Activated CD4-positive, alpha-beta T cell treated with anti-CD3 and anti-CD28 coated beads, Interleukin-10, Interleukin-2, amounts not matched to agents 100 ng/mL and 50 ng/mL, durations not matched to agents 16 hours and 8 hours (primary cell): ENCODE measurements around the gene HOXA3.

Source experiments
- DNase-seq: peaks from one replicate; pipeline ENCODE4 v3.0.0-alpha.2; 2020

The HOXA3 gene

DNA sequence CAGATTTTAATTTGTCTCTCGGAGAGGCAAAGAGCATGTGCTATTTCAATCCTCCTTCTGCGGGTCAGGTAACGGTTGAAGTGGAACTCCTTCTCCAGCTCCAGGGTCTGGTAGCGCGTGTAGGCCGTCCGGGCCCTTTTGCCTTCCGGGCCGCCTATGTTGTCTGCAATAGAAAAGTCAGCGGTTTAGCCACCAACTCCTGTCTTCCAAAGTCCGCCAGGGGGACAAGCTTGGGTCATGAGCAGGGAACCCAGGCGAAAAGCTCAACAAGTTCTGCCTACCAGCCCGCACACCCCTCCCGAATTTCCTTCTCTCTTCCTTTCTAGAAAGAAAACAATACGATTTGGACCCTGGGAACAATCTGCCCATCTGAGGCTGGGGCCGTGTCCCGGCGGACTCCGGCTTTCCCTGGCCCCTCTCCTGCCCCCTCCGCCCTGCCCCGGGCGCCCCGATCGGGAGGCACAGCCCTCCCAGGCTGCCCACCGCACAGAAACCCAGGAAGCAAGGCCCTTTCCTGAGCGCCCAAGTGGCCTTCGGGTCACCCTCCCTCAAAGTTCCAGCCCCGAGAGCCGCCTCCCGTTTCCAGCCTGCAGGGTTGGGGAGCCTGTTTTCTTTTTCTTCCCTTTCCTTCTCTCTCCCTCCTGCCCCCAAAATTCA, 10.3 kb downstream of the HOXA3 start:
- DNase-seq, result no peak

DNA sequence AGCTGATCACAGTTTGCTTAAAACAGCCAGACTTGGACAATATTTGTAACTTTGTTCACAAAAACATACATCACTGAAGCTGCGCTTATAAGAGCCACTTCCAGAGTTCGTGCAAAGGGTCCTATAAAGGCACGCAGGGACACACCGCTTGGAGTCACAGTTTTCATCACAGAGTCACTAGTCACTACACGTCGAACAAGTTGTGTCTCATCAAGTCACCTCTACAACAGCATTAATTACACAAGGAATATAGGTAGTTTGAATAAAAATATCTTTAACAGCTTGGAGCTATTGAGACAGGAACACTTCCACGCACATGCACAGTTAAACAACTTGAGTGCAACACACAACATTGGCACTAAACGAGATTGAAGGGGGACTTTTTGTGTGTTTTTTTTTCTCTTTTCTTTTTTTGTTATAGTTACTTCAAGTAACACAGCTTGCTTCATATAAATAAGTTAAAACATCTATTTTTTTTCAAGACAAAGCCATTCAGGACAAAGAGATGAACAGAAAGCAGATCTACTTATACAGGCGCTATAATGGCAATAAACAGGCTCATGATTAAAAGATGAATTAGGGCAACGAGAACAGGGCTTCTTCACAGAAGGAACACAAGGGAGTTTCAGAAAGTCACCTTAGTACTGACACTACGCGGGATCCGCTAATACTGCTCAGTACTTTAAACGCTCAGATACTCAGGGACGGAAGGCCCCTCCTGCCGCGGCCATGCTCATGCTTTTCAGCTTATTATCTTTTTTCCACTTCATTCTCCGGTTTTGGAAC, 11.1 kb downstream of the HOXA3 start:
- DNase-seq, result no peak

DNA sequence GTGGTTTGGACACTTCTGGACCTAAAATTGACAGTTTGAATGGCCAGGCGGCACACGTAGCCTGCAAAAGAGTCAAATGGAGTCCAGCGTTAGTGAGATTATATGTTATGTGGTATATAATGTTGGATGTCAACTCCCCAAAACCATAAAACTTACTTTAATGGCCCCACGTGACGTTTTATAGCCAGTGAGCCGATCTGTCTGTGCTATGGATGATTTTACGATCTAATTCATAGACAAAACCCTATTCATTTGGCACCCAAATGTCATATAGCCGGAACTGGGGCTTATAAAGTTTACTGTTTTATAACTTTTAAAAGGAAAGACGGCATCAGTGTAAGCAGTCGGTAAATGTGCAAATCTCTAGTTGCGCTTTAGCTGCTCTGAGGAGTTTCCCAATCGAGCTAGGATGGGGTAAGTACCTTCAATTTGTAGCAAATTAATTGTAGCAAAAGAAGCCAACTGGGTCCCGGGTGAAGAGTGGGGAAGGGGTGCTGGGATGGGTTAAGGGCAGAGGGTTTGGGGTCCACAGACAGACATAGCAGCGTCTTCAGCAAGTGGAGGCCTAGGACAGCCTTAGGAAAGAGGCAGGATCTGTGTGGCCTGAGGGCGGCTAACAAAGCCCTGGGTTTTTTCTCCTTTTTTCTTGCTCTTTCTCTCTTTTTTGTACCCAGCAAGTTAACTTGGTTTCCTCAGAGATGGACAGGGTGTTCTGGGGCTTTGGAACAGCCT, 12.1 kb downstream of the HOXA3 start:
- DNase-seq, result no peak

DNA sequence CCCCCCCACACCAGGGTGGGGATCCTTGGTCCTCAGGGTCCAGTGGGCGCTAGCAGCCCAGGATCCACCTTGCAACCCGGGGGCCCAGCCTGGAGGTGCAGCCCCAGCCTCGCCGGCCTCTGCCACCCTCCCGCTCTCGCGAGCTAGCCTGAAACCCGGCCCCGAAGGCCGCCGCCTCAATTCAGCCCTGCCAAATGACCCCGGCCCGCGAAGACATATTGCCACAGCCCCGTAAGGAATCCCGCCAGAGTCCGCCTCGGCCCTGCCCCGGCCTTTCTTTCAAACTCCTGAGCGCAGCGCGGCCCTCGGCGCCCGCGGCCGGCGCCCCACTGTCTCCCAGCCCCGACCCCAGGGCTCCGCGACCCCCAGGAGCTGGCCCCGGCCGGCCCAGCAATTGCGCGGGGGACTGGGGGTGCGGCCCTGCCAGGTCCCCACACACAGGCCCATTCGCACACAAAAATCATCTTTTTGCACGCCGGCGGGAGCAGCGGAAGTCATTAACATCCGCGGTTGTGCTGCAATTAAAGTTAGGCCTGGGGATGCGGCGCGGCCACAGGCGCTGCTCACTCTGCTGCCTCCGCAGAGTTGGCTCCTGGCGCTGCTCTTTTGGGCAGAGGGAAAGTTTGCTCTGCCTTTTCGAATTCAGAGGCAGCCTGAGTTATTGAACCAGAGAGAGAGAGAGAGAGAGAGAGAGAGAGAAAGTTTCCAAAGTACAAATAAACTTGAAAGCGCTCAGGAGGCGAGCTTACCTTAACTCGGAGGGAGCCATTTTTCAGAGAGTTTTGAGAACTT, 12.9 kb downstream of the HOXA3 start:
- no peak for DNase-seq

DNA sequence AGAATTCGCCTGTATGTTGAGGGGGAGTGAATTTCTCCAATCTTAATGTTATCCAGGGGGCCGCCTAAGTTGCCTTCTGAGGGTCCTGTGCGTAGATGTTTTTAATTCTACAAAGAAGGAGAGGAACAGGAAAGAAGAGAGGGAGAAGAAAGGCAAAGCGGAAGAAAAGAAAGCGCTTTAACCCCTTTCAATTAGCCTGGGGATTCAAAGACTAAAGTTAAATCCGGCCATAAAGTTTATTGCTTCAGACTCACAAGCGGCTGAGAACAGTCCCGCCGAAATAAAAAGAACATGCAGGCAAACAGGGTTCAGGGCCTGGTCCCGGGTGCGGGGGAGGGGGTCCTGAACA, 13.4 kb downstream of the HOXA3 start:
- DNase-seq, result no peak

DNA sequence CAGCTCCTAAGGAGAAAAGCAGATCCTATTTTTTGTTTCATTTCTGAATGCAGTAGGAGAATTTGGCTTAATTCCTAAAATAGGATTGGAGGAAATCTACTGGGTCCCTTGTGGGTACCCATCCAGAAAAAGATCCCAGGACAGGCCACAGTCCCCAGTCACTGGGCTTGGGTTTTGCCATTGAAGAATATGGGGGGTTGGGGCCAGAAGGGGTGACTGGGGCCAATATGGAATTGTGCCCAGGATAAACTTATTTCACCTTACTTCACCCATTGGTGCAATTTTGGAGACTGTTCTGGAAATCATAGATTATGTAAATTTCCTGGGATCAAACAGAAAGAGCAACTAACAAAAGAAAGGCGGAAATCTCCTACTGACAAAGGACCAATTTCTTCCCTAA, 13.9 kb downstream of the HOXA3 start:
- no peak for DNase-seq

DNA sequence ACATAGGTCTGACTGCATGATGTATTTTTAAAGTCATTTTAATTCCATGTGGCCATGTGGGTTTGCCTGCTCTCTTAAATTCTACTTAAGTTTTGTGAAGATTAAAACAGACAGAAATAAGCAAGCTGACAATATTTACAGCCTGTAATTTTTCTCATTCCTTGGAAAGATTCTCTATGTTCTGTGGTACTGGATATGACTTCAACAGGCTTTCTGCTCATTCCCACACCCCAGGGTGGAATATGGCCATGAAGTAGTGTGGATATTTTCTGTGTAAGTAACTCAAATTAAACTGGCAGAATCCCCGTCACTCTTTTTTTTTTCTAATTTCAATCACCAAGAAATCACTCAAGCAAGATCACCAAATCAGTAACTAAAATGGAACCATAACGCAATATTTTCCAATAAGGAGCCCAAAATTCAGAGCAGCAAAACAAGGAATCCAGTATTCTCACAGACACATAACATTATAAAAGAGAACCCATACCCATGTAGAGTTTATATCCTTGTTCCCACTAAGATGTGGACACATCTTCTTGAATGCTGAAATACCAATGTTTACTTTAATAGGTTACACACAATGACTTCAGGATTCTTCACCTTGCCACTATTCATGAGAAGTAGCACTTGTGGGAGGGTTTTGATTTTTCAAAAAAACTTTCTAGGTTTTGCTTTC, 14.6 kb downstream of the HOXA3 start:
- no peak for DNase-seq

DNA sequence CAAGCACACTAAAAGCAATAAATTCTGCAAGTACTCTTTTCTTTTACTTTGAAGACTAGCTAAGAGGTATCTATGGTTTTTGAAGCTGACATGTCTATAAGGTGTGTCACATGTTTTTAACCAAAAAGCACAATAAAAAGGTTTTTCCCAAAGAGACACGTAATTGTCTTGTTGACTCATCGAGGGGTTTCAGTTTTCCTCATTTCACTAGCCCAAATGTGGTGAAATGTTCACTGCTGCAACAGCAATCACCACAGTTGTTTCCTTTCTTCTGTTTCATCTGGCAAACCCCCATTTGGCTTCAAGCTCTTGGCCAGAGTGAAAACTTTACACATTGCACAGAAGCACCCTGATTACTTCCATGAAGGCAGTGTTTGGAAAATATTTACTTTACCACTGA, 18.0 kb downstream of the HOXA3 start:
- peak; percentile 85 for DNase-seq

DNA sequence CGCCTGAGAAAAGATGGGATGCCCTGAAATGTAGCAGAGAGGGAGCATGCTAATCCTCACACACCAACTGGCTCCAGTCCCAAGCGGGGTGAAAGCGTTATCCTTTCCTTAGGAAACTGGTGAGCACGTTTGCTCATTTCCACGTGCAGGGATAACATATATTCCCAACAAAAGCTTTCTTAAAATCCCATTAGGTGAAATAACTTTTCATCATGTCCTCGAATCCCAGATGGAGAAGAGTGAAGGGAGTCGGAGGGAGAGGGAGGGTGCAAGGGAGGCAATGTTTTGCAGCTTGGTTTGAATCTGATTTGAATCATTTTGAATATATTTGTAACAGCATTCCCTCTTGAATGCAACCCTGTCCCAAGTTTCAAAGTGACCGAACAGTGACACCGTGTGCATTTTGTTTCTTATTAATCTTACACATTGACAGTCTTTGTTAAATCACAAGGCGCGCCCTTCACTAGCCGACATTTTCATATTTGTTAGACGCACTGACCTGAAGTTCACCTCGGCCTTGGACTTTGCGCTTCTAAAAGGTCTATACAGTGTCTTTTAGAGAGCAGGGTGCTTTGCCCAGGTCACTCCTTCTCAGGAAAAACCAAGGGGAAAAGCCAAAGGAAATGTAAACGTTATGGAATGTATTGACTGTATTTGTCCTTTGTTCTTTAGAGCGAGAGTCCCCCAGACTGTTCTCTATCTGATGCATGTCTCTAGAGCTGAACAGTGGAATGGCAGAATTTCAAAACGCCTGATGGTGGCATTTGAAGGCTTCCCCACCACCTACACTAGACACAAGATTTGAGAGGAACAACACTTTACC, 18.8 kb downstream of the HOXA3 start:
- no peak for DNase-seq

DNA sequence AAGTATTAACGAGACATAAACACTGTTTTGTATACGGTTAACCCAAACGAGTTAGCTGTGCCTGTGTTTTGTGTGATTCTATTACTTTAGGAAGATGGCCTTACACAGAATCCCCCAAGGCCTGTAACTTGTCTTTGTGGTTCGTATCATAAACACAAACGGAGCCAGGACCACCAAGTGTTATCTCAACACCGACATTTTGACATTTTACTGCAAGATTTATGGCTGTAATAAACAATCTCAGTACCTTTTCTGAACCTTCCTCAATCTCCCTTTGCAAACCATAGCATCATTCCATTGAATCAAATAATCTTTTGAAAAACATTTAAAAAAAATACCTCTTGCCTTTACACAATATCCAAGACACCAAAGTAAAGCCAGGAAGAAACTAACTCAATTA, 19.4 kb downstream of the HOXA3 start:
- DNase-seq, result no peak

DNA sequence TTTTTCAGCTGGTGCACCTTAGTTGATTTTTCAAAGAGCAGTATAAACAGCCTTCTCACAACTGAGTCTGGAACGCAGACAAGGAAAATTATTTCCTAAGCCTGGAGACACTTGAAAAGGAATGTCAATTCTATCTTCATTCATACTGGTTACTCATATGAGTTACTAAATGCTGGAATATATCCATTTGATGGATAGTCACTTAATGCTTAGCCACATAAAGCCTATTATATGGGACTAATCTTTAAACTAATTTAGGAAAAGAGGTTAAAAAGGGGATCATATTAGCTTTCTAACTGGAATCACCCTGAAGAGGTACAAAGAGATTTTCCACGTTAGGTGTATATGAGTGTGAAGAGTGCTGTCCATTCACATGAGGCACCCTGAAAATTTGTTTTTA, 20.2 kb downstream of the HOXA3 start:
- DNase-seq, result no peak

DNA sequence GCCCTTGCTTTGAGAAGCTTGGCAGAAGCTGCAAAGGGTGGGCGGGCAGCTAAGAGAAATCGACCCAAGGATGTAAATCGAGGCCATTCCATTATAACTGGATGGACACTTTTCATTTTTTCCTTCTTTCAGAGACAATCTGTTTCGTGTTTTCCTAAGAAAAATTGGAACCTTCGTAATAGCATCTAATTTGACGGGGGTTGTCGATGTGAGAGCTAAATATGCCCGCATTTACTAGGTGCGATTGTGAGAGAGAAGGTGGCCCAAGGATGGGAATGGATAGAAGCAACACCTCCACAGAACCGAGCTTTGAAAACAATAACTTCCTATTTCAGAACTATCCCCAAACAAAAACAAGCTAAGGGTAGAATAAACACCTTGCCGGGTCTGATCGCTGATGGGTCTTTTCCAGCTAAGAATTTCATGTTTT, 21.0 kb downstream of the HOXA3 start:
- no peak for DNase-seq

DNA sequence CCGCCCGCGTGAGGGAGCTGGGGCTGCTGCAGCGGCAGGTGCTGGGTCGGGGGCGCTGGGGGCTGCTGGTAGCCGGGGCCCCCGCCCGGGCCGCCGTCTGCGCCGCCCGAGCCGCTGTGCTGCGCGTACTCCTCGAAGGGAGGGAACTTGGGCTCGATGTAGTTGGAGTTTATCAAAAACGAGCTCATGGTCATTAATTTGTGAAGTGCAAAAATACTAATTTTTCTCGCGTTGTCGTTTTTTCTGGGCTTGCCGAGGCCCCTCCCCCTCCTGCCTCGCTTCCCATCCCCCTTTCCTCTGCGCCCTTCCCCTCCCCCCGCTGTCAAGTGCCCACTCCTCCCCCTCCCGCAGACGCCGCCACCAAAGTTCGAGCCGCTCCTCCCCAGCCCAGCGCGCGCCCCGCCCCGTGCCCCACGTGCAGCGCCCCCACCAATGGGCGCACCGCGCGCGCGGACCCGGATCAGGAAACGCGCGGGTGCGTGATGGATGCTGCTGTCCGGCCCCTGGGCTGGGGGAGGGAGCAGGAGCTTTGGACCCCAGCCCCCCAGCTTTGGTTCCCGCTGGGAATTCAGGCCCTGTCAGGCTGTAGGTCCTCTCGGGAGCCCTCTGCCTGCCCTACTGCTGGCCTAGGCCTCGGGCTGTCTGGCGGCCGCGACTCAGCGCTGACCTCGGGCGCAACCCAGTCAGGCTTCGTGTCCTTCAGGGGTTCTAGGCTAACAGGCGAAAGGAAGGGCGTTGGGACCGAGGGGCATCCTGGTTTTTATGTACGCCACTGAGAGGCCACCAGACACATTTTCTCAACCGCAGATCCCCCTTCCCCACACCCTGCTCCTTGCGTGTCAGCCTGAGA, 21.6 kb downstream of the HOXA3 start, which contains the start of gene HOXA4:
TSS of gene HOXA4 (minus strand) at position 218 of the 850 bp plus-strand sequence. CDS start at position 194, 24 bp downstream.
- DNase-seq, result peak; percentile 76

DNA sequence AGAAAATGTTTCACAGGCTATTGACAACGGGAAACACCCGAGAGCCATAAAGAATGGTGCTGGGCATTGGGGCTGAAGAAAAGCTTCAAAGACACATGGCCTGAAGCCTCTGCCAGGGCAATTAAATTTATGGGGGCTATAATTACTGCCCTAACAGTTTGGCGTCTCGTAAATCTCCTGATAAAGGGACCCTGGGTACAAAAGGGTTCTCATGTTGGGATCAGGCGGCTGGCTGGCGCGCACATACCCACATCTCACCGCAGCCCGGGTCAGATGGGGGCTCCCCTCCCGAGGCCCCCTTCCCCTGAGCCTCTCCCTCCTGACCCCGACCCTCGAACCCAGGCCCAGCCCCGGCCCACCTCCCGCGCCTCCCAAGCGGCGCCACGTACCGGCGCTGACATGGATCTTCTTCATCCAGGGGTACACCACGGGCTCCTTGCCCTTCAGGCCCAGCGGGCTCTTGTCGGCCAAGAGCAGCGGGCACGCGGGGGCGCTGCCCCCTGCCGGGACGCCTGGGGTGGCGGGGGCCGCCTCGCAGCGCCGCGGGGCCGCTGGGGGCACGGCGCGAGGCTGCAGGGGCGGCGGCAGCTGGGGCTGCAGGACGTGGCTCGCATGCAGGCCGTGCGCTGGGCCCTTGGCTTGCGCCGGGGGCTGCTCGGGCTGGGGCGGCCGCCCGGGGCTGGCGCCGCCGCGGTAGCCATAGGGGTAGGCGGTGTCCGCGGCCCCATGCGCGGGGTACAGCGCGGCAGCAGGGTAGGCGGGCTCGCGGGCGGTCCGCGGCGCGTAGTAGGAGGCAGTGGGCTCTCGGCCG, 22.4 kb downstream of the HOXA3 start:
- DNase-seq, result no peak

DNA sequence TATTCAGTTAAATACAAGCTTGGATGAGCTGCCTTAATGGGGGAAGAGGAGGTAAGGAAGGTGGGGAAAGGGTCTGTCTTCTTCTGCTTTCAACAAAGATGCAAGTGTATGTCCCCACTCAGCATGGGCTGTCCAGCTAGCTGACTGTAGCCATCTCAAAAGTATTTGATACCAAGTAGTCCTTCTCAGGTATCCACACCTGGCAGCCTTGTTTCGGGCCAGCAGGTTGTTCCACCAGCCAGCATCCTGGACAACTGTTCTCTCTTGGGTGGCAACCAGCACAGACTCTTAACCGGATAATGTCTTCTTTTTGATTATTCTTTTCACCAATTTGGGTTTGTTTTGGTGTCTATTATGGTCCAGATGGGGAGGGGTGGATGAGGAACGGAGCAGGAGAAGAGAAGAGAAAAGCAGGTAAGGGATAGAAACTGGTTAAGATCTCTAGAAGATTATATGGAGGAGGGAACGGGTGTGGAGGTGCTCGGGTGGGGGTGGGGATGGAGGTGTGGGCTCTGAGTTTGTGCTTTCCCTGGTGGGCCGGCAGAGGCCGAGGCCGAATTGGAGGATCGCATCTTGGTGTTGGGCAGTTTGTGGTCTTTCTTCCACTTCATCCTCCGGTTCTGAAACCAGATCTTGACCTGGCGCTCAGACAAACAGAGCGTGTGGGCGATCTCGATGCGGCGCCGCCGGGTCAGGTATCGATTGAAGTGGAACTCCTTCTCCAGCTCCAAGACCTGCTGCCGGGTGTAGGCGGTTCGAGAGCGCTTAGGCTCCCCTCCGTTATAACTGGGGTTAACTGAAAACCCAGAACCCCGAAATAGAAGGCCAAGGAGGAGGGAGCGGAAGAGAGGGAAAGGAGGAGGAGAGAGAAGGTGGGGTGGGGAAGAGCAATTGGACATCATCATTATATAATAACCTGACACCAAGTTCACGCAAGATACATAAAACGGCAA, 23.3 kb downstream of the HOXA3 start:
- DNase-seq, result no peak

DNA sequence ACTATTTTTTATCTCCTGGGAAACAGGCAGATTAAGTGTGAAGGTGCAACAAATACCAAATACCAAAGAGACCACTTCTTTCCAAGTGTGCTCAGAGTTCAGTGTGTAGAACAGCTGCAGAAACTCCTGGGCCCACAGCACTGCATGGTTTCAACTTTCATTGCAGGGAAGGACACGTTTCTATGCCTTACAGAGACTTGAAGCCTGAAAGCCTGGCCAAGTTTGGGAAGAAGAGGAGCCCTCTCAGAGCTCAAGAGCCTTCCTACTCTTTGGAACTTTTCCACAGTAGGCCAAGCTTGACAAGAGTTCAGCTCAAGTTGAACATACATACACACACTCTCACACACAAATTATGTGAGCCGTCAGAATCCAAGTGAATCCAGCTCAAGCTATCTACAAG, 24.3 kb downstream of the HOXA3 start:
- no peak for DNase-seq

DNA sequence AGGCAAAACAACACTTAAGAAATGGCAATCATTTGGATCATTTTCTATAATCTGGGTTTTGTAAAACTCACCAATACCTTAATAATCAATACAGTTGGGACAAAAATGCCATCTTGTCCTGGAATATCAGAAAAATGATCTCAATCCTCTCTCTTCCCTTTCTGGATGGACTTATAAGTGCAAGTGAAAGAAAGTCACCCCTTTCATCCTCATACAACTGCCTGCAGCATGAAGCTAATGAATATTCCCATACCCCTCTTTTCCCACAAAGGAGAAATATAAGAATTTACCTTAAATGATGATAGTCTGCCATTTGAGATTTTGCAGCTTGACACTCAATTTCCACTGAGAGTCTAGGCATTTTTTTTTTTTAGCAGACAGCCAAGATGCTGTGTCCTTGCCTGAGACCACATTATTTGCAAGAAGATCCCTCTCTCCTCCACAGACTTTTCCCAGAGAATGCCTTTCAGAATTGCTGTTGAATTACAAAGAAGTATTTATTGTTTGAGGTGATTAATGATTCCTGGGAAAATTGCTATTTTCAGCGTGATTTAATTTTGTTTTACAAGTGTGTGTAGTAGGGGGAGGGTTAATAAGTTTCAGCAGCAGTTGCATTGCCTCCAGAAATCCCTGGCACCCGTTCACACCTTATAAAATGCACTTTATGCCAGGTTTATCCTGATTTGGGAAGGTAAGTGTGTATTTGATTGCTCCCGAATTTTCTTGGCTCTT, 25.6 kb downstream of the HOXA3 start:
- DNase-seq, result no peak

DNA sequence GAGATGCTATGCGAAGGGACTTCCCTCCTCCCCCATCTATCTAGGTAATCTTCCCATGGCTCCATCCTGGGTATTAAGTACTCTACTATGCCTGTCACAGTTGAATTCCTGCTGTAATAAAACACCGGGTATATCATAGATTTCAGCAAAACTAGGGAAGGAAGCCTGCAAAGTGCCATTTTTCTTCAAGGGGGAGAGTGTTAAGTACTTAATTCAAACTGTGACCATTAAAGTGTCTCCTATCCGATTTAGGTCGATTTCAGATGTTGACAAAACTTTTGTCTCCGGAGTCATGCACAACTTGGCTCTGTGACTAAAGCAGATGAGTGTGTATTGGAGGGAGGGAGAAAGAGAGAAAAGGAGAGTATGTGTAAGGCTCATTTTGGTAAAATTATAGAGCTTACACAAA, 26.4 kb downstream of the HOXA3 start:
- DNase-seq, result no peak
